Calu3 (cell line): ENCODE data around the gene CROCC. TPM values are rescaled to one million over a fixed set of nuclear protein-coding genes. Genes with fewer than 3 reads are reported as not detected.

Source experiments
- BruUV-seq: library from RNA; stranded (reverse); fragments of 400-500 nt; replicated peaks from 2 replicates; lab custom pipeline; 2021; lab: Mats Ljungman, UMichigan
- CTCF ChIA-PET: fragments of 300-600 bp; sonication (Branson Sonifier 250); formaldehyde crosslinking; loops from one replicate; lab custom pipeline; 2022; ENCODE audit warnings: antibody characterized with exemption; lab: Charles Lee
- DNase-seq: peaks from one replicate; pipeline ENCODE4 v3.0.0; 2022
- H3K27ac Mint-ChIP-seq: one replicate; pipeline ENCODE4 v1.8.0; 2022; ENCODE audit warnings: mixed read lengths; ENCODE audit not compliant: unreplicated experiment
- H3K27me3 Mint-ChIP-seq: one replicate; pipeline ENCODE4 v1.8.0; 2022; ENCODE audit warnings: mixed read lengths; ENCODE audit not compliant: unreplicated experiment
- H3K36me3 Mint-ChIP-seq: one replicate; pipeline ENCODE4 v1.8.0; 2022; ENCODE audit warnings: mild to moderate bottlenecking, moderate library complexity, mixed read lengths; ENCODE audit not compliant: insufficient read depth, unreplicated experiment
- H3K4me1 Mint-ChIP-seq: one replicate; pipeline ENCODE4 v1.8.0; 2022; ENCODE audit warnings: mild to moderate bottlenecking, low read depth, mixed read lengths; ENCODE audit not compliant: unreplicated experiment
- H3K4me3 Mint-ChIP-seq: one replicate; pipeline ENCODE4 v1.8.0; 2022; ENCODE audit warnings: mild to moderate bottlenecking, low read depth, moderate library complexity, mixed read lengths; ENCODE audit not compliant: unreplicated experiment
- H3K9me3 Mint-ChIP-seq: one replicate; pipeline ENCODE4 v1.8.0; 2022; ENCODE audit warnings: low read depth, mixed read lengths; ENCODE audit not compliant: unreplicated experiment
- intact Hi-C: fragments of 100-400 bp; cut with micrococcal nuclease; formaldehyde crosslinking; loops from one replicate; pipeline ENCODE4 v1.10.0; 2022; ENCODE audit not compliant: unreplicated experiment
- total RNA-seq: library from RNA; stranded (reverse); gene quantifications from 2 replicates; pipeline ENCODE4 v1.2.3, GENCODE V29; 2022
- TF ChIP-seq, protein P1 (sequence below): fragments of 200-600 bp; IDR thresholded peaks from one replicate; pipeline ENCODE4 v1.8.0; 2022; ENCODE audit warnings: antibody characterized with exemption; ENCODE audit not compliant: unreplicated experiment

Gene CROCC
- total RNA-seq, 1 experiment from 2014 or later, result 12.0 TPM

DNA sequence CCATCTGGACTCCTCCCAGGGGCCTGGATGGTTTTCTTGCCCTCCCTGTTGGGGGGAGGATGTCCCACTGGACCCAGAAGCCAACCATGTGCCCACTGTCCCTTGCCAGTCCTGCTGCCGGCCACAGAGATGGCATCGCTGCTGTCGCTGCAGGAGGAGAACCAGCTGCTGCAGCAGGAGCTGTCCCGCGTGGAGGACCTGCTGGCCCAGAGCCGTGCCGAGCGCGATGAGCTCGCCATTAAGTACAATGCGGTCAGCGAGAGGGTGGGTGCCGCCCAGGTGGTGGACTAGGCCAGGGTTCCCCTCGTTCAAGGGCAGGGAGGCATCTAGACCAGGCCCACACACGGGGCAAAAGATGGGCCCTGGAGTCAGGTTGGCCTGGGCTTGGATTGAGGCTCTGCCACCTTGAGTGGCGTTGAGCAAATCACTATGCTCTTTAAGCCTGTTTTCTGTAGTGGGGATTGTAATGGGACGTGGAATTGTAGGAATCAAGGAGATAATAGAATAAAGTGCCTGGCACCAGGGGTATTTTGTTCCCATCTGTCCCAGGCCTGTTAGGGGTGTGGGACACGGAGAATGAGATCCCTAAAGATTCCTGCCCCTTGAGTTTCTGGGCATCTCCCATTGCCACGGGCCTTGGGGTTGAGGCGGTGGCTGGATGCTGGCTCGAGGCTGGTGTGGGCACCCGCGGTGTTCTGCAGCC is 2.6 kb downstream of the CROCC start:
- Mint-ChIP-seq H3K27ac (no peak overlapping the region), H3K4me1 (no peaks in the 10 kb centered on the region), H3K27me3 (no peaks in the 10 kb centered on the region), H3K9me3 (no peaks in the 10 kb centered on the region), H3K4me3 (no peak overlapping the region), H3K36me3 (no peaks in the 10 kb centered on the region)
- no TSS peak for BruUV-seq
- CTCF ChIA-PET, result no interaction called here
- intact Hi-C loops, result no loop called here
- TF ChIP-seq, protein P1, sequence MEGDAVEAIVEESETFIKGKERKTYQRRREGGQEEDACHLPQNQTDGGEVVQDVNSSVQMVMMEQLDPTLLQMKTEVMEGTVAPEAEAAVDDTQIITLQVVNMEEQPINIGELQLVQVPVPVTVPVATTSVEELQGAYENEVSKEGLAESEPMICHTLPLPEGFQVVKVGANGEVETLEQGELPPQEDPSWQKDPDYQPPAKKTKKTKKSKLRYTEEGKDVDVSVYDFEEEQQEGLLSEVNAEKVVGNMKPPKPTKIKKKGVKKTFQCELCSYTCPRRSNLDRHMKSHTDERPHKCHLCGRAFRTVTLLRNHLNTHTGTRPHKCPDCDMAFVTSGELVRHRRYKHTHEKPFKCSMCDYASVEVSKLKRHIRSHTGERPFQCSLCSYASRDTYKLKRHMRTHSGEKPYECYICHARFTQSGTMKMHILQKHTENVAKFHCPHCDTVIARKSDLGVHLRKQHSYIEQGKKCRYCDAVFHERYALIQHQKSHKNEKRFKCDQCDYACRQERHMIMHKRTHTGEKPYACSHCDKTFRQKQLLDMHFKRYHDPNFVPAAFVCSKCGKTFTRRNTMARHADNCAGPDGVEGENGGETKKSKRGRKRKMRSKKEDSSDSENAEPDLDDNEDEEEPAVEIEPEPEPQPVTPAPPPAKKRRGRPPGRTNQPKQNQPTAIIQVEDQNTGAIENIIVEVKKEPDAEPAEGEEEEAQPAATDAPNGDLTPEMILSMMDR, result no peak
- DNase-seq, result no peak

DNA sequence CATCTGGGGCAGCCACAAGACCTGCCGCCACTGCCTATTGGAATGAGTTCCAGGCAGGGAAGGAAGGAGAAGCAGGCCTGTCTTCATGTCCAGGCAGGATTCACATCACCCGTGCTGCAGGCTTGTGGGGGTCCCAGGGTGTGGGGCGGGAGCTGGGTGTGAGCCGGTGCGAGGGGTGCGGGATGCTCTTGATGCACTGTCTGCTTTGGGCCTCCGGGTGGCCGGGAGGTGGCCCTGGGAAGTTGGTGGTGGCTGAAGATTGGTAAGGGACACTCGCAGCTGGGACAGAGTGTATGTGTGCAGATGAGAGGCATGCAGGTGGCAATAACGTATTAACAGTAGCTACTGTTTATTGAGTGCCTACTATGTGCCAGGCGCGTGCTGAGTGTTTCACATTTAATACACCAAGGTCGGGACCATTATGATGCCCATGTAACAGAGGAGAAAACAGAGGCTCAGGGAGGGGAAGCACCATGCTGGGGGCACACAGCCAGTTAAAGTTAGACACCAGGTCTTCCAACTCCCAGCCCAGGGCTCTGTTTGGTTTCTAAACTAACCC is 3.3 kb downstream of the CROCC start:
- Mint-ChIP-seq H3K4me1 (no peaks in the 10 kb centered on the region), H3K4me3 (no peak overlapping the region), H3K9me3 (no peaks in the 10 kb centered on the region), H3K27ac (no peak overlapping the region), H3K27me3 (no peaks in the 10 kb centered on the region), H3K36me3 (no peaks in the 10 kb centered on the region)
- DNase-seq, result no peak
- no TSS peak for BruUV-seq
- TF ChIP-seq, protein P1, result no peak
- CTCF ChIA-PET, result no interaction called here
- intact Hi-C loops, result no loop called here

DNA sequence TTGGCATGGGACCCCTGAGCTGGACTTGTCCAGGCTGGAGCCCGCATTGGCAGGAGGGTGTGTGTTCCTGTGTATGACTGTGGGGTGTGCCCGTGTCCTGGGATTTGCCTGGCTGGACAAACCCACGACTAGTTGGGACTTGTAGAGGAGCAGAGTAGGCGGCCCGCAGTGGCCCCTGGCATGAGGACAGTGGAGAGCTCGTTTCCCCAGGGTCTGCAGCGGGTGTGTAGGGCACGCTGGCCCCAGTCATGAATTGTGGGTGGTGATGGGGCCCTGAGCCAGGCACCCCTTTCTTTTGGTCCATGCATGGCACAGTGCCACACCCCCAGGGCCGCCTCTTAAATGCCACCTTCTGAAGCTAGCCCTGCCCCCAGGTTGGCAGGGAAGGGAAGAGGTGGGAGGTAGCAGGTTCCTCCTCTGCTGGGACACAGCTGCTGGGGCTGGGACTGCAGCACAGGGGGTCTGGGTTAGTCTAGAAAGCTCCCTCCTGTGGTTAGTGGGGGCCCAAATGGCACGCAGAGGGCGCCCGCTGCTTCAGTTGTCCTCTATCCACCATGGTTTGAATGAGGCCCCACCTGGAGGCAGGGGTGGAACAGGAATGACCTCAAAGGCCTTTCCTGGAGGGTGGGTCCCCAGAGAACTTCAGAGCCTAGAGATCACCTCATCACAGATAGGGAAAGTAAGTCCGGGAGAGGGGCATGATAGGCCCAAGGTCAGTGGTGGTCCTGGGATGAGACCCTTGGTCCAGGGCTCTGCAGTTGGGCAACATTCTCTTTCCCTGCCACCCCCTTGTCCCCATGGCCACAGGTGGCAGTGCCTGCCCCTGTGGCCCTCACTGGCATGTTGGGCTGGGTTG is 4.1 kb downstream of the CROCC start:
- H3K4me3 Mint-ChIP-seq, result no peak overlapping the region
- H3K27me3 Mint-ChIP-seq, result no peaks in the 10 kb centered on the region
- no peaks in the 10 kb centered on the region for H3K9me3 Mint-ChIP-seq
- CTCF ChIA-PET, result no interaction called here
- intact Hi-C loops, result no loop called here
- no peak for DNase-seq
- H3K36me3 Mint-ChIP-seq, result no peaks in the 10 kb centered on the region
- BruUV-seq, result no TSS peak
- TF ChIP-seq, protein P1, result no peak
- H3K27ac Mint-ChIP-seq, result no peak overlapping the region
- no peaks in the 10 kb centered on the region for H3K4me1 Mint-ChIP-seq

DNA sequence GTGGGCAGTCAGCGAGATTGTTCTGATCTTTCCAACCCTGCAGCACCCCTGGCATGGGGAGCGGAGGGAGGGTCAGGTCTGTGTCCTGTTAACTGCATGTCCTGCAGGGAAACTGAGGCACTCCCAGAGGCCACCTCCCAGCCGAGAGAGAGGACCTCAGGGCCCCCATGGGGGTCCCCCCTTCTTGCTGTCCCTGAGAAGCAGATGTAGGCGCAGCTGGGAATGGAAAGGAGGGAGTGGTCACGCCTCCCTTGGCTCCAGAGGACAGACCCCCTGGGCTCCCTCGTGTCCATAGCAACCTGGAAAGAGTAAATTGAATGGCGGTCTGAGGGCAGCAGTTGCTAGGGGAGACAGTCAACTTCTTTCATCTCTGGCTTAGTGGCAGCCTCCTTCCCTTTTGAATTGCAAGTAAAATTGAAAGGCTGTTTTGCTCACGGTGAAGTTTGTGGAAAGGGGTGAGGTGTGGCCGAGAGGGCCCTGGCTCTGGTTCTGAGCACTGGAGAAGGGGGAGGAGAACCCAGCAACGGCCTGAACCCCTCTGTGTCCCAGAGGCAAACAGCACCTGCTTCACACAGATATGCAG is 4.9 kb downstream of the CROCC start:
- CTCF ChIA-PET, result no interaction called here
- no peak for DNase-seq
- Mint-ChIP-seq H3K36me3 (no peaks in the 10 kb centered on the region), H3K4me3 (no peak overlapping the region), H3K9me3 (no peaks in the 10 kb centered on the region), H3K4me1 (no peaks in the 10 kb centered on the region), H3K27ac (no peak overlapping the region), H3K27me3 (no peaks in the 10 kb centered on the region)
- BruUV-seq, result no TSS peak
- TF ChIP-seq, protein P1, result no peak
- intact Hi-C loops, result no loop called here
